ENCODE measurements around the gene CCR8.

Gene CCR8

GRCh38 chr3:39315420-39315819, 14.1 kb upstream of the CCR8 start:
- Histone ChIP-seq H2BK120ac (ENCODE audit: low read depth, low read length) (no peak overlapping the region), H3K18ac (ENCODE audit: low read depth in 1 of 2, low read length in 2 of 2) (no peak overlapping the region), H3K4me3 (ENCODE audit: insufficient read depth in 1 of 2, low read depth in 1 of 2, low read length in 2 of 2) (no peak overlapping the region), H3K4me1 (ENCODE audit: control insufficient read depth, insufficient read depth, low read depth, low read length) (no peaks in the 10 kb centered on the region), H3K27ac (ENCODE audit: low read length, poor library complexity, severe bottlenecking) (no peak overlapping the region), H4K8ac (ENCODE audit: low read length) (no peak overlapping the region), H3K4ac (ENCODE audit: low read depth in 1 of 2, low read length in 2 of 2) (no peak overlapping the region), H3K23ac (ENCODE audit: low read length in 2 of 2) (no peak overlapping the region), H3K27me3 (ENCODE audit: control insufficient read depth in 1 of 2, insufficient read depth in 1 of 2, low read length in 2 of 2) (no peaks in the 10 kb centered on the region), H2AK5ac (ENCODE audit: low read length, severe bottlenecking) (no peak overlapping the region), H3K14ac (ENCODE audit: low read length in 2 of 2) (no peak overlapping the region), H3K36me3 (ENCODE audit: control insufficient read depth in 1 of 2, insufficient read depth in 2 of 2, low read depth in 1 of 2, low read length in 2 of 2) (no peaks in the 10 kb centered on the region), H3K9ac (ENCODE audit: low read length) (no peak overlapping the region), H2BK5ac (ENCODE audit: low read depth, low read length, poor library complexity, severe bottlenecking) (no peak overlapping the region), H2AFZ (ENCODE audit: low read depth, low read length) (no peak overlapping the region), H3K9me3 (ENCODE audit: control insufficient read depth, low read length) (no peaks in the 10 kb centered on the region), H3K79me1 (replicated peaks; ENCODE audit: low read length, poor library complexity, severe bottlenecking) (no peaks in the 10 kb centered on the region), H2BK12ac (ENCODE audit: low read length in 2 of 2) (no peak overlapping the region), H2BK15ac (ENCODE audit: low read depth, poor library complexity, severe bottlenecking) (no peak overlapping the region), H4K91ac (ENCODE audit: low read length) (no peak overlapping the region), H3K4me2 (ENCODE audit: low read length, poor library complexity, severe bottlenecking) (no peak overlapping the region)
- DNase-seq: no peak
- WGBS: 67% methylated on average over 1 of the region's 1 CpG

- Histone ChIP-seq H3K4me3 (ENCODE audit: insufficient read depth in 1 of 2, low read depth in 1 of 2, low read length in 2 of 2) (no peak overlapping the region), H3K27ac (ENCODE audit: low read length, poor library complexity, severe bottlenecking) (no peak overlapping the region), H3K9me3 (ENCODE audit: control insufficient read depth, low read length) (no peaks in the 10 kb centered on the region), H3K36me3 (ENCODE audit: control insufficient read depth in 1 of 2, insufficient read depth in 2 of 2, low read depth in 1 of 2, low read length in 2 of 2) (no peaks in the 10 kb centered on the region), H3K18ac (ENCODE audit: low read depth in 1 of 2, low read length in 2 of 2) (no peak overlapping the region), H3K4me2 (ENCODE audit: low read length, poor library complexity, severe bottlenecking) (no peak overlapping the region), H4K8ac (ENCODE audit: low read length) (no peak overlapping the region), H3K27me3 (ENCODE audit: control insufficient read depth in 1 of 2, insufficient read depth in 1 of 2, low read length in 2 of 2) (no peaks in the 10 kb centered on the region), H3K9ac (ENCODE audit: low read length) (no peak overlapping the region), H2AK5ac (ENCODE audit: low read length, severe bottlenecking) (no peak overlapping the region), H3K14ac (ENCODE audit: low read length in 2 of 2) (no peak overlapping the region), H3K23ac (ENCODE audit: low read length in 2 of 2) (no peak overlapping the region), H3K4ac (ENCODE audit: low read depth in 1 of 2, low read length in 2 of 2) (no peak overlapping the region), H2BK12ac (ENCODE audit: low read length in 2 of 2) (no peak overlapping the region), H2BK120ac (ENCODE audit: low read depth, low read length) (no peak overlapping the region), H2BK15ac (ENCODE audit: low read depth, poor library complexity, severe bottlenecking) (no peak overlapping the region), H2BK5ac (ENCODE audit: low read depth, low read length, poor library complexity, severe bottlenecking) (no peak overlapping the region), H3K4me1 (ENCODE audit: control insufficient read depth, insufficient read depth, low read depth, low read length) (no peaks in the 10 kb centered on the region), H4K91ac (ENCODE audit: low read length) (no peak overlapping the region), H2AFZ (ENCODE audit: low read depth, low read length) (no peak overlapping the region), H3K79me1 (replicated peaks; ENCODE audit: low read length, poor library complexity, severe bottlenecking) (no peaks in the 10 kb centered on the region)
- DNase-seq: no peak
- WGBS: 82% methylated on average over 2 of the region's 2 CpGs
These were observed 11.8 kb upstream of the CCR8 start for GRCh38 chr3:39317571-39318169.

- no peak overlapping the region for H2BK12ac ChIP-seq (ENCODE audit: low read length in 2 of 2)
- DNase-seq: no peak
- no peak overlapping the region for H2AK5ac ChIP-seq (ENCODE audit: low read length, severe bottlenecking)
- no peak overlapping the region for H3K9ac ChIP-seq (ENCODE audit: low read length)
- H2BK15ac ChIP-seq (ENCODE audit: low read depth, poor library complexity, severe bottlenecking): no peak overlapping the region
- H3K4me1 ChIP-seq (ENCODE audit: control insufficient read depth, insufficient read depth, low read depth, low read length): no peaks in the 10 kb centered on the region
- no peaks in the 10 kb centered on the region for H3K9me3 ChIP-seq (ENCODE audit: control insufficient read depth, low read length)
- H3K4me3 ChIP-seq (ENCODE audit: insufficient read depth in 1 of 2, low read depth in 1 of 2, low read length in 2 of 2): no peak overlapping the region
- no peak overlapping the region for H2BK5ac ChIP-seq (ENCODE audit: low read depth, low read length, poor library complexity, severe bottlenecking)
- H3K14ac ChIP-seq (ENCODE audit: low read length in 2 of 2): no peak overlapping the region
- H3K4ac ChIP-seq (ENCODE audit: low read depth in 1 of 2, low read length in 2 of 2): no peak overlapping the region
- H3K79me1 ChIP-seq (replicated peaks; ENCODE audit: low read length, poor library complexity, severe bottlenecking): no peaks in the 10 kb centered on the region
- H4K91ac ChIP-seq (ENCODE audit: low read length): no peak overlapping the region
- H3K36me3 ChIP-seq (ENCODE audit: control insufficient read depth in 1 of 2, insufficient read depth in 2 of 2, low read depth in 1 of 2, low read length in 2 of 2): no peaks in the 10 kb centered on the region
- H3K23ac ChIP-seq (ENCODE audit: low read length in 2 of 2): no peak overlapping the region
- H2AFZ ChIP-seq (ENCODE audit: low read depth, low read length): no peak overlapping the region
- H3K27ac ChIP-seq (ENCODE audit: low read length, poor library complexity, severe bottlenecking): no peak overlapping the region
- H4K8ac ChIP-seq (ENCODE audit: low read length): no peak overlapping the region
- no peaks in the 10 kb centered on the region for H3K27me3 ChIP-seq (ENCODE audit: control insufficient read depth in 1 of 2, insufficient read depth in 1 of 2, low read length in 2 of 2)
- H2BK120ac ChIP-seq (ENCODE audit: low read depth, low read length): no peak overlapping the region
- H3K4me2 ChIP-seq (ENCODE audit: low read length, poor library complexity, severe bottlenecking): no peak overlapping the region
- H3K18ac ChIP-seq (ENCODE audit: low read depth in 1 of 2, low read length in 2 of 2): no peak overlapping the region
- WGBS: 60% methylated on average over 1 of the region's 1 CpG
These were observed 11.2 kb upstream of the CCR8 start for GRCh38 chr3:39318301-39318700.

- H3K4me1 ChIP-seq (ENCODE audit: control insufficient read depth, insufficient read depth, low read depth, low read length): no peaks in the 10 kb centered on the region
- no peak for DNase-seq
- H4K91ac ChIP-seq (ENCODE audit: low read length): no peak overlapping the region
- no peak overlapping the region for H3K9ac ChIP-seq (ENCODE audit: low read length)
- H3K4me2 ChIP-seq (ENCODE audit: low read length, poor library complexity, severe bottlenecking): no peak overlapping the region
- no peak overlapping the region for H4K8ac ChIP-seq (ENCODE audit: low read length)
- H3K79me1 ChIP-seq (replicated peaks; ENCODE audit: low read length, poor library complexity, severe bottlenecking): no peaks in the 10 kb centered on the region
- no peak overlapping the region for H3K18ac ChIP-seq (ENCODE audit: low read depth in 1 of 2, low read length in 2 of 2)
- H3K4me3 ChIP-seq (ENCODE audit: insufficient read depth in 1 of 2, low read depth in 1 of 2, low read length in 2 of 2): no peak overlapping the region
- H2BK12ac ChIP-seq (ENCODE audit: low read length in 2 of 2): no peak overlapping the region
- peaks cover 0 to 3% of the 10 kb centered on the region in 2 experiments for H3K27me3 ChIP-seq (ENCODE audit: control insufficient read depth in 1 of 2, insufficient read depth in 1 of 2, low read length in 2 of 2)
- H3K14ac ChIP-seq (ENCODE audit: low read length in 2 of 2): no peak overlapping the region
- H2AFZ ChIP-seq (ENCODE audit: low read depth, low read length): no peak overlapping the region
- H3K23ac ChIP-seq (ENCODE audit: low read length in 2 of 2): no peak overlapping the region
- H3K9me3 ChIP-seq (ENCODE audit: control insufficient read depth, low read length): no peaks in the 10 kb centered on the region
- no peak overlapping the region for H2AK5ac ChIP-seq (ENCODE audit: low read length, severe bottlenecking)
- no peak overlapping the region for H2BK120ac ChIP-seq (ENCODE audit: low read depth, low read length)
- H2BK5ac ChIP-seq (ENCODE audit: low read depth, low read length, poor library complexity, severe bottlenecking): no peak overlapping the region
- H3K27ac ChIP-seq (ENCODE audit: low read length, poor library complexity, severe bottlenecking): no peak overlapping the region
- H3K36me3 ChIP-seq (ENCODE audit: control insufficient read depth in 1 of 2, insufficient read depth in 2 of 2, low read depth in 1 of 2, low read length in 2 of 2): no peaks in the 10 kb centered on the region
- H3K4ac ChIP-seq (ENCODE audit: low read depth in 1 of 2, low read length in 2 of 2): no peak overlapping the region
- H2BK15ac ChIP-seq (ENCODE audit: low read depth, poor library complexity, severe bottlenecking): no peak overlapping the region
These were observed 10.3 kb upstream of the CCR8 start for GRCh38 chr3:39319249-39319648.
